ENCODE measurements around the gene RAPGEF3. TPM values are rescaled to one million over a fixed set of nuclear protein-coding genes. Genes with fewer than 3 reads are reported as not detected.
A peak's percentile ranks its signal among the peaks of the same experiment; 100 is the strongest.

RAPGEF3 gene
- total and polyA plus RNA-seq, 9 of the 15 experiments (the other 6 are each of a cell fraction or from before 2014, with no cell fraction given): 0.03 to 0.78 (median 0.37) TPM; not detected in 1

- no peak overlapping the region for H2AFZ ChIP-seq (ENCODE audit: low read depth, low read length)
- H3K36me3 ChIP-seq (ENCODE audit: control insufficient read depth, insufficient read depth, low read length): no peaks in the 10 kb centered on the region
- no peak for DNase-seq (ENCODE audit: extremely low read depth in 1 of 4, low spot score in 3 of 4)
- H3K4me2 ChIP-seq (ENCODE audit: insufficient read depth, low read length): no peak overlapping the region
- FAIRE-seq: no peak
- H3K27ac ChIP-seq (ENCODE audit: extremely low read depth, low read depth, low read length): no peak overlapping the region
- ATAC-seq: no peak
- H3K9me3 ChIP-seq (replicated peaks; ENCODE audit: control insufficient read depth, insufficient read depth, low read depth, low read length): no peaks in the 10 kb centered on the region
- in situ Hi-C loops (cut with MboI) (loop anchor here (10.0 kb wide), 1 partner anchor 56 kb away; the partner anchor contains the start of gene SLC48A1), intact Hi-C loops (cut with micrococcal nuclease) (loop anchor here (10.0 kb wide), 1 partner anchor 446 kb away; no protein-coding TSS in a partner anchor)
- ChIA-PET CTCF (ENCODE audit: low intra/inter-chr PET ratio) (interaction anchor here (1.8 kb wide), 1 partner anchor 57 kb away, joined by 10 read pairs; no protein-coding TSS in a partner anchor), POLR2A (no interaction called here)
- no peak overlapping the region for H3K4me3 ChIP-seq
- no peak overlapping the region for H3K9ac ChIP-seq (ENCODE audit: insufficient read depth in 1 of 2, low read depth in 2 of 2, low read length in 2 of 2)
- H3K27me3 ChIP-seq (ENCODE audit: control insufficient read depth in 2 of 2, insufficient read depth in 2 of 2, low read length in 2 of 2): no peaks in the 10 kb centered on the region
- no peak for TF ChIP-seq NFYB (IDR thresholded peaks at IDR 0.05; ENCODE audit: extremely low read depth, insufficient read length)
- H4K20me1 ChIP-seq (replicated peaks; ENCODE audit: control insufficient read depth, insufficient read depth, low read length): no peaks in the 10 kb centered on the region; the same call in 1 of the 2 replicates
- 45% methylated on average over 1 of the region's 1 CpG for WGBS (ENCODE audit: insufficient coverage, low coverage, missing lambda C conversion rate)
- peaks cover 3 to 4% of the 10 kb centered on the region in 2 experiments; a peak in 4 of 5 replicates for H3K4me1 ChIP-seq (replicated peaks in 1 of 2; ENCODE audit: control insufficient read depth in 2 of 2, insufficient read depth in 2 of 2, low read length in 2 of 2)
- no peaks in the 10 kb centered on the region for H3K9me1 ChIP-seq (ENCODE audit: control insufficient read depth, insufficient read depth, low read length)
- H3K79me2 ChIP-seq (ENCODE audit: control insufficient read depth, insufficient read depth, low read length): no peaks in the 10 kb centered on the region
- BruUV-seq (replicated peaks): no TSS peak
Observed at GRCh38 chr12:47718531-47718930, 40.1 kb downstream of the RAPGEF3 start.

- Histone ChIP-seq H3K27me3 (ENCODE audit: control insufficient read depth in 2 of 2, insufficient read depth in 2 of 2, low read length in 2 of 2) (no peaks in the 10 kb centered on the region), H3K4me3 (no peak overlapping the region), H3K4me1 (replicated peaks in 1 of 2; ENCODE audit: control insufficient read depth in 2 of 2, insufficient read depth in 2 of 2, low read length in 2 of 2) (peaks cover 3 to 4% of the 10 kb centered on the region in 2 experiments; a peak in 4 of 5 replicates), H3K79me2 (ENCODE audit: control insufficient read depth, insufficient read depth, low read length) (no peaks in the 10 kb centered on the region), H3K9ac (ENCODE audit: insufficient read depth in 1 of 2, low read depth in 2 of 2, low read length in 2 of 2) (peak overlapping the region in 1 of 2 experiments; percentile 62; a peak in 1 of 4 replicates), H3K27ac (ENCODE audit: extremely low read depth, low read depth, low read length) (no peak overlapping the region), H3K36me3 (ENCODE audit: control insufficient read depth, insufficient read depth, low read length) (no peaks in the 10 kb centered on the region), H4K20me1 (replicated peaks; ENCODE audit: control insufficient read depth, insufficient read depth, low read length) (no peaks in the 10 kb centered on the region; the same call in 1 of the 2 replicates), H3K9me3 (replicated peaks; ENCODE audit: control insufficient read depth, insufficient read depth, low read depth, low read length) (no peaks in the 10 kb centered on the region), H3K4me2 (ENCODE audit: insufficient read depth, low read length) (no peak overlapping the region), H2AFZ (ENCODE audit: low read depth, low read length) (peak overlapping the region; percentile 17; the same call in 1 of the 2 replicates), H3K9me1 (ENCODE audit: control insufficient read depth, insufficient read depth, low read length) (no peaks in the 10 kb centered on the region)
- FAIRE-seq: peak; percentile 87
- BruUV-seq (replicated peaks): no TSS peak
- peak; percentile 76 to 90 (median 78) for DNase-seq (ENCODE audit: extremely low read depth in 1 of 4, low spot score in 3 of 4)
- ChIA-PET POLR2A (interaction anchor here (0.8 to 1.2 kb wide), 2 partner anchors 19 to 23 kb away, joined by 3 read pairs; no protein-coding TSS in a partner anchor), CTCF (ENCODE audit: low intra/inter-chr PET ratio) (interaction anchor here (0.6 to 1.8 kb wide), 7 partner anchors 41 to 472 kb away, joined by 3 to 10 read pairs (median 3); partner anchors contain the start of gene RAPGEF3)
- intact Hi-C loops (cut with micrococcal nuclease): loop anchor here (2.0 to 10.0 kb wide), 2 partner anchors 25 to 447 kb away; no protein-coding TSS in a partner anchor
- in situ Hi-C loops (cut with MboI): loop anchor here (10.0 kb wide), 1 partner anchor 57 kb away; the partner anchor contains the start of gene SLC48A1
- peak; percentile 95 for ATAC-seq
- 17% methylated on average over 13 of the region's 13 CpGs for WGBS (ENCODE audit: insufficient coverage, low coverage, missing lambda C conversion rate)
- TF ChIP-seq SNIP1 (IDR thresholded peaks at IDR 0.05; ENCODE audit: low read depth) (no peak), RB1 (IDR thresholded peaks at IDR 0.05; ENCODE audit: low read depth) (peak; percentile 45; the same call in 1 of the 2 replicates), ILK (tag; IDR thresholded peaks at IDR 0.05; ENCODE audit: borderline replicate concordance, low read depth) (no peak), E2F3 (CRISPR knock-in tag; IDR thresholded peaks at IDR 0.05) (no peak), SP1 (CRISPR knock-in tag; IDR thresholded peaks at IDR 0.05) (no peak), L3MBTL2 (IDR thresholded peaks at IDR 0.05) (peak; percentile 65; the same call in 1 of the 2 replicates), ERF (CRISPR knock-in tag; IDR thresholded peaks at IDR 0.05) (no peak), IRF9 (tag; IDR thresholded peaks at IDR 0.05) (no peak), KDM5B (IDR thresholded peaks at IDR 0.05; ENCODE audit: insufficient replicate concordance, low read depth, low read length) (no peak), SMC3 (conservative IDR thresholded peaks at IDR 0.05; ENCODE audit: insufficient read depth, low read depth, low read length) (peak; percentile 54)
Observed at GRCh38 chr12:47717443-47718193, 41.1 kb downstream of the RAPGEF3 start.
